GM19395 (cell line): ENCODE results near the gene TLX2.

Source experiments
- ATAC-seq: cut with Tn5 transposase; IDR thresholded peaks from one replicate; pipeline ENCODE4 v1.9.1; 2021; ENCODE audit warnings: mild to moderate bottlenecking, moderate library complexity; ENCODE audit not compliant: unreplicated experiment

Gene TLX2

DNA sequence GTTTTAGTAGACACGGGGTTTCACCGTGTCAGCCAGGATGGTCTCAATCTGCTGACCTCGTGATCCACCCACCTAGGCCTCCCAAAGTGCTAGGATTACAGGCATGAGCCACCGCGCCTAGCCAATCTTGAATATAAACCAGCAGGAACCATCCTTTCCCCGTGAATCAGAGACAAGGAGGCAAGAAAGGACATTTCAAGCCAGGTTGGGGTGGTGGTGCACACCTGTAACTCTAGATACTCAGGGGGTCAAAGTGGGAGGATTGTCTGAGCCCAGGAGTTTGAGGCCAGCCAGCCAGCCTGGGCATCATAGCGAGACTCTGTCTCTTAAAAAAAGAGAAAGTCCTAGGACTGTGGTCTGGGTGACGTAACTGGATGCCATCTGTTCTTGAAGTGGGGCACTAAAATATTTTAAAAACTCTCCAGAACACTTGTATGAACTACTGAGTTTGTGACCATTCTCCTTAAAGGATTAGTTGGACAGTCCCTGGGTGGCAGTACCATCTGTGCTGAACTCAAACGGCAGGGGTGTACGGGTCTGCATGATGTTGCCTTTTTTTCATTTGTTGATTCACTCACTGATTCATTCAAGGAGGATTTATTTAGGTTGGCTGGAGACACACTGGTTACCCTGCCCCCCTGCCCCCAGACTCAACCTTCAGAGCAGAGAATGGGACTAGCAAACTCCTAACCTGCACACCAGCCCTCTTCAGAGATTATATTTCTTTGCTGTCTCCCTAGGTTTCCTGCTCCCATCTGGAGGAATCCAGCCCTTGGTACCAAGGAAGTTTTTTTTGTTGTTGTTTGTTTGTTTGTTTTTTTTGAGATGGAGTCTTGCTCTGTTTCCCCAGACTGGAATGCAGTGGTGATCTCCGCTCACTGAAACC lies 2.9 kb upstream of the TLX2 start:
- no peak for ATAC-seq

DNA sequence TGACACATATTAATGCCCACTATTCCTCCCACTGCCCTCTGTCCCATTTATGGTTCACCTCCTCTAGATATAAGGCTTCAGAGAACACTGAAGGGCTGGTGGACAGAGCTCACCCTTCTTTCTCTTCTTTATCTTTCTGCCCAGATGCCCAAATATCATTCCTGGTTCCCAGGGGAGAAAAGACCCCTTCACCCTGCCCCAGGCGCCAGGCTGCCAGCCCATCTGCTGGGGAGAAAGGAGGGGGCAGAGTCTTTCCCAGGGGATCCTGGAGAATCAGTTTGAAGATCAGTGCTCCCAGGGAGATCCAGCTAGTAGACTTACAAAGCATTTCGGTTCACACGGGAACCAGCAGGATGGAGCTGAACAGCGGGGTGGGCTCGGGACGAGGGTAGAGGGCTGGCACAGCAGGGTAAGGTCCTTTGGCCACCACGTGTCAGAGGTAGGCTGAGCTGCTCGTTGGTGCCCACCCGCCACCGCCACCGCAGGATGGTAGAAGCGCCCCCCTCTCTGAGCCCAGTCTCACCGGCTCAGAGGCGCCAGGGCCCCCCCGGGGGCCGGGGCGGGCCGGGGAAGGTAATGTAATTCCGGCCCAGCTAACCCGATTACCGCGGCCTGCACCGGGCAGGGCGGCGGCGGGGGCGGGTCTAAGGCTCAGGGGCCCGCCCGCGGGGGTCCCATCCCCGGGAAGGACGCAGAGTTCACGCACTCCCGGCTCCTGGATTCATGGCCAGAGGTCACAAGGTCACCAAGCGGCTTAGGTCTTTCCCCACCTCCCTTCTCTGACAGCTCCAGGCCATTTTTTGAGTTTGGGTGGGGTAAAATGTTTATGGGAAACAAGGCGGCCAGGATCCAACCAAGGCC lies 1.3 kb upstream of the TLX2 start:
- ATAC-seq: no peak

DNA sequence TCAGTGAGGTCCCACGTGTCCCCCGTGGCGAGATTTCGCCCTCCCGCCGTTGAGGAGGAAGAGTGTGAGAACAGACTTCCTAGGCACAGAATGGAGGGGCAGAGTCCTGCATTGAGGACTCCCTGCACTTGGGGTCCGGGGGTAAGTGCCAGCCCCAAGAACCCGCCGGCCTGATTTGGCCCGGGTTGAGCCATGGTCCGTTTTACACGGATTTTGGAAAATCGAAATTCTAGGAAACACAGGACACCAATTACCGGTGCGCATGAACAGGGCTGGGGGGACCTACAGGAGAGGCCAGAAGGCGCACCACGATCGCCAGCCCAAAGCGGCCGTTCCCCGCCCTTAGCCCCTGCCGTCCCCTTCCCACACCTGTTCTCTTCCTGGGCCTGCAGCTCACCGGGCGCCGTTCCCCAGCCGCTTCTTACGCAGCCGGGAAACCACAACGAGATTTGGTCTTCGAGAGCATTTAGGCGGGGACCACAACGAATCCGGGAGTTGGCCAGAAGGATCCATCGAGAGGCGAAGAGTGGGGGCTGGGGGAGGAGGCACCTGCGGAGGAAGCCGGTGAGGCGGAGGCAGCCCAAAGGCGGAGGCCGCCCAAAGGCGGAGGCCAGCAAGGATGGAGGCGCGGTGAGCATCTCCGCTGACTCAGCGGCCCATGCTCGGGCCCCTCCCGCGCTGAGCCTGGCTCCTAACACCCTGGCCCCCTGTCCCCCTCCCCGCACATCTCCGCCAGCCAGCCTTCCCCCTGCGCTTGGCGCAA lies 464 bp upstream of the TLX2 start:
- no peak for ATAC-seq

DNA sequence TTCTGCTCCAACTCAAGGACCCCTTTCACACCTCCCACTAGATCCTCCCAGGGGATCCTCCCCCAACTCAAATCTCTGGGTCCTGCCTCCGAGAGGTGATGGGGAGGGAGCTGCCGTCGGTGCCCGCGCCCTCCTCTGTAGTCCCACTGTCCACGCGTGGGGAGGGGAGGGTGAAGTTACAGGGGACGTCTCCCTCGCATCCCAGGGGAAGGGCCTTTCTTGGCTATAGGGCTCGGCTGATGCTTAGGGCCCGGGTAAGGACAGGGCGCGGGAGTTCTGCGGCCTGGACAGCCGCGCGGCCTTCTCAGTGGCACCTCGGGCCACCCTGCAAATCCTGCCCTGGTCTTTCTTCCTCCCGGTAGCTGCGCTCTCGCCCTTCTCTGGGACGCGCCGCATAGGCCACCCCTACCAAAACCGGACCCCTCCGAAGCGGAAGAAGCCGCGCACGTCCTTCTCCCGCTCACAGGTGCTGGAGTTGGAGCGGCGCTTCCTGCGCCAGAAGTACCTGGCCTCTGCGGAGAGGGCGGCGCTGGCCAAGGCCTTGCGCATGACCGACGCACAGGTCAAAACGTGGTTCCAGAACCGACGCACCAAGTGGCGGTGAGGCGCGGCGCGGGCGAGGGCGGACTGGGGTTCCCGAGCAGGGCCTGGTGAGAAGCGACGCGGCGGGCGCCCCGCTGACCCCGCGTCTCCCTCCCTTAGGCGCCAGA lies 1.2 kb downstream of the TLX2 start:
- peak; percentile 7 for ATAC-seq

DNA sequence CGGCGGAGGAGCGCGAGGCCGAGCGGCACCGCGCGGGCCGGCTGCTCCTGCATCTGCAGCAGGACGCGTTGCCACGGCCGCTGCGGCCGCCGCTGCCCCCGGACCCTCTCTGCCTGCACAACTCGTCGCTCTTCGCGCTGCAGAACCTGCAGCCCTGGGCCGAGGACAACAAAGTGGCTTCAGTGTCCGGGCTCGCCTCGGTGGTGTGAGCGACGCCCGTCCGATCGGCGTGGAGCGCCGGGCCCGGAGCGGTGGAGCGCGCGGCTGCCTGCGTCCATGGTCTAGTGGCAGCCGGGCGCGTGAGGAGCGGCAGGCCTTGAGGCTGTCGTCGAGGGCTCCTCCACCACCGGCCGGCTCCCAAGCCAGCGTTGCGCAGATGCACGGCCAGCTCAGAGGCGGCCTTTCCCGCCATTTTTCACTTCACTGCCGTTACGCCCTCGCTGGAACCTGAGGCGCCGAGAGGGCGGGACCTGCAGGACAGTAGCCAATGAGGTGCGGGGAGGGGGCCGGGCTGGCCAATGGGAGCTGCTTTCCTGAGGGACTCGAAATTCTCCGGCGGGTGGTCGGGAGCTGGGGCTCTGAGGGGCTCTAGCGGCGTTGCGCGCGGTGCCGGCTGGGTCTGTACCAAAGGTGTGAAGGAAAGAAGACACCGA lies 1.9 kb downstream of the TLX2 start:
- peak; percentile 72 for ATAC-seq

DNA sequence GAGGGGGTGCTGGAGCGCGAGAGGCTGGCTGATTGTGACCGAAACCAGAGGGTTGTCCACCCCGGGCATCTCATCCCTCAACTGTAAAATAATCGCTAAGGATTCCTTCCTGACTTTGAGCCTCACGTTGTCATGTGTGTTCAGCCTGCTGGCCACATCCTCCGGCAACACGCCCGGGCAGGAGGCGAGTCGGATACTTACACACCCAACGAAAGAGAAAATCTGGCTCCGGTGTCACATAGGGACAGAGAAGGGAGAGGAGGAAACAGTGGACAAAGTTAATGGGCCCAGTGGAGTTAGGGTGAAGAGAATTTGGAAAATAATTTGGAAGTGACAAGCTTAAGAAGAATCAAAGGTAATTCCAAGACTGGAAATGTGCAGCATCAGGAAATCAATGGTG lies 2.4 kb downstream of the TLX2 start:
- ATAC-seq: no peak

DNA sequence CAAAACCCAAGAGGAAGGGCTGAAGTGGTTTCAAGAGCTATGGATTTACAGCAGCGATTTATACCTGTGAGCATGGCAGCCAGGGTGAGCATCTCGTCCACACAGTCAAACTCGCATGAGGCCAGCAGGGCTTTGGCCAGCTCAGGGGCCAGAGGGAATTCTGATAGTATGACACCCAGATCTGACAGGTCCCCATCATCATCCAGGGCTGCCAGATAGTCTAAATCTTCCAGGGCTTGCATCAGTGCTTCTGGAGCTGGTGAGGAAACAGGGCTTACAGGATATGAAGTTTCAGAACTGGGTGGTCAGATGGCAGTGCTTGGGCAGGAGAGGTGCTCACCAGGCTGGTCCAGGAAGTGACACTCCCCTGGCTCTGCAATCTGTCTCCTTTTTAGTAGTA lies 8.3 kb downstream of the TLX2 start:
- no peak for ATAC-seq

DNA sequence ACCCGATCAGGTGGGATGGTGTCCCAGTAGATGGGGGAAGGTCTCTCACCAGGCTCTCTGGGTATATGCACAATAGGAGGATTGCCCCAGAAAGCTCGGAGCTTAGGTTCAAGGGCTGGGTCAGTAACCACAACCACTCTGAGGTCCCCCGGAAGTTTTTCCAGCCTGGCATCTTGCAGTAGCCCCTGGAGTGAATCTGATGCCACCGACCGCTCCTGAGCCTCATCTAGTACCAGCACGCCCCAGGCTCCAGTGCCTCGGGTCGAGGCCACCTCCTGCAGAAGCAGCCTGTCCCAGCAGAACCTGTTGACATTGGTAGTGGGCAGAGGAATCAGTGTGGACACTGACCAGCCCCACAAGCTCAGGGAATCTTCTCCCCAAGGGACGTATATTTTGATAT lies 9.8 kb downstream of the TLX2 start:
- ATAC-seq: no peak

DNA sequence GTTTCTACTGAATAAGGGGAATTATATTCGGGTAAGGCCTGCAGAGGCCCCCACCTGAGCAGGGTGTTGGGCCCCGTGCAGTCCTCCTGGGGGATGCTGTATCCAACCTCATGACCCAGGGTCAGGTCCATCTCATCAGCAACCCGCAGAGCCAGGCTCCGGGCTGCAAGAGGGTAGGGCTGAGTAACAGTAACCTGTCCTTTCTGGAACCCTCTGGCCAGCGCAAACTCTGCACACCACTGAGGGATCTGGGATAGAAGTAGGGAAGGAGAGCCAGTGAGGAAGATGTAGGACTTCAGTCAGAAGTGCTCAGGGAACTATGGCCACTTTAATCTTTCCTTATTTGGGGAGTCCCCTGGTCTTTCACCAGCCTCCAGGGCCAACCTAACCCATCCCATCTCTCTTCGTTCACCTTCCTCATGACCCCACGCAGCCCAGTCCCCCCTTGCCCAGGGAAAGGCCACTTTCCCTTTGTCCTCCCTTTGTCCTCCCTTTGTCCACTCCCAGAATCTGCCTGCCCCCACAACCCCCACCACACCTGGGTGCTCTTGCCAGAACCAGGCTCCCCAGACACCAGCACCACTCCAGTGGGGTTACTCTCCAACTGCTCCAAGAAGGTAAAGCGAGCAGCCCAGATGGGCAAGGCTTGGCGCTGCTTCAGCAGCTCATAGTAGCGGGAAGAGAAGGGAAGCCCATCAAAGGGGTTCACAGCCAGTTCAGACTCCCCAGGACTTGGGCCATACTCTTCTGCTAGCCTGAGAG lies 10.9 kb downstream of the TLX2 start:
- ATAC-seq: no peak

DNA sequence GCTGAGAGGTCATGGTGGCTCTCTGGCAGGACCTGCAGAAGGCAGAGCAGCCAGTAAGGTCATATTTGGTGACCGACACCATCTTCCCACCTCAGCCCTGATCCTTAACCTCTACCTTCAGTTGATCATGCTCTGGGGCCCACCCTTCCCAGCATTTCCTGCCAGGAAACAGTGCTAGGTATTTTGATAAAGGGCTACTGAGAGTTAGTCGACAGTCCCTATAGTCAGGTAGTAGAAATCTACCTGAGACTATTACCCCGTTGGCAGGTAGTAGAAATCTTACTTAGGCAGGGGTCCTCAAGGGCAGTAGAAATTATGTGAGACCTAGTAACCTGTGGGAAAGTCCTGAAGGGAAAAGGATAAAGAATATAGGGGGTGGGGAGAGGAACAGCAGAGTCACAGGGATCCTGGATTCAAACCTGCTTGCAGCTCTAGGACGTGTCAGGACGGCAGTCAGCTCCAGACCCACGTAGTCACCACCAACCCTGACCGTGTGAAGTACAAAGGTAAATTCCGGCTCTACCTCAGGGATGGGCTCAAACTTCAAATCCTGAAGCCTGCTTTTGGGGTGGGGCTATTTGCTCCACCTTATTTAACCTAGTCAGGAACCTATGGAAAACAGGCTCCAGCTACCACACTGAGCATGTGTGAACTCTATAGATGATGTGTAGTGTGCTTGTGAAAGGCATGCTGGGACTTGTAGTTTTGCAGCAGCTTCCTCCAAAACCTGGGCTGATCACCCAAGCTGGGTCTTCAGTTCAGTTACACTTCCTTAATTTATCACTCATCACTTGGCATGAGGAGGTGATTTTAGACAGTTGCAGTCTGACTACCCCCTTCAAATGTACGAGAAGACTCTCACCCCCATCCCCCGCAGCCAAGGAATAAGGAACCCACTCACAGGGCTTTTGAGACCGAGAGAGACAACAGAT lies 11.7 kb downstream of the TLX2 start, which contains the start of gene DQX1:
DQX1 (minus strand) TSS at position 515 of the 932 bp plus-strand sequence; CDS start at position 13, 502 bp downstream.
- no peak for ATAC-seq

DNA sequence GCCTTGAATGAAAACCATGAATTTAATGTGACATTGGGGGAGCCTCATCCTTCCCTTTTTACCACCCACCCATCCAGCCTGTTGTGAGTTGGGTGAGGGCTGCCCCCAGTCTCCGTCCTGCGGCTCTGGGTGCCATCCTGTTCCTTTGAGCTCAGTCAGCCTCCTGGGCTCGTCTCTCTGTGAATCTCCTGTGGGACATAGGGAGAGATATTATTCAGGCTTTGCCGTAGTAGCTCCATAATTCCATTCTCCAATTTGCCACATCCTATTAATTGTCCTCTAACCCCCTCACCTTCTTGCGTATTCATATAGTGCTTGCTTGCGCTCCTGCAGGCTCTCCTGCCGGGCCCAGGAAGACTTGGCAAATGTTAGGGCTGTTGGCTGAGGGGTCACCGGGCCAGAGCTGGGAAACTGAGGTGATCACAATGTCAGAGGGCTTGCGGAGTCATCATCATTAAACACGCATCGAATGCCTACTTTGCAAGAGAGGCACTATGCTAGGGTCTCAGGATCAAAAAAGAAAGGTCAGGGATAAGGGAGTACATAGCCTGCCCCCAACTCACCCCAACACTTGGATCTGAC lies 12.5 kb downstream of the TLX2 start:
- no peak for ATAC-seq

DNA sequence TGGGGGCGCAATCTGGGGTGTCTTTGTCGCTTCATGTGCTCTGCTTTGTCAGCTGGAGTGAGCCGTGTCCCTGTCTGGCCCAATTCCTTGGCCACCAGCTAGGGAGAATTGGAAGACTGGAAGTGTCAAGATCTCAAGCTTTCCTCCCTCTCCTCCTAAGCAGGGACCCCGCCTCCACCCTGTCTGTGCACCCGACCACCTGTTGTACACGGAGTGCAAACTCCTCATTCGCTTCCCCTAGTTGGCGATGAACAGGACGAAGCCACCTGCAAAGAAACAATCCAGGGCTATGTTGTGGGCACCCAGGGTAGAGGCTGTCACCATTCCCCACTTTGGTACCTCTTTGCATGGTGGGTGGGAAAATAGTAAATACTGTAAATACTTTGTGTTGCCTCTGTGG lies 13.5 kb downstream of the TLX2 start:
- ATAC-seq: no peak

DNA sequence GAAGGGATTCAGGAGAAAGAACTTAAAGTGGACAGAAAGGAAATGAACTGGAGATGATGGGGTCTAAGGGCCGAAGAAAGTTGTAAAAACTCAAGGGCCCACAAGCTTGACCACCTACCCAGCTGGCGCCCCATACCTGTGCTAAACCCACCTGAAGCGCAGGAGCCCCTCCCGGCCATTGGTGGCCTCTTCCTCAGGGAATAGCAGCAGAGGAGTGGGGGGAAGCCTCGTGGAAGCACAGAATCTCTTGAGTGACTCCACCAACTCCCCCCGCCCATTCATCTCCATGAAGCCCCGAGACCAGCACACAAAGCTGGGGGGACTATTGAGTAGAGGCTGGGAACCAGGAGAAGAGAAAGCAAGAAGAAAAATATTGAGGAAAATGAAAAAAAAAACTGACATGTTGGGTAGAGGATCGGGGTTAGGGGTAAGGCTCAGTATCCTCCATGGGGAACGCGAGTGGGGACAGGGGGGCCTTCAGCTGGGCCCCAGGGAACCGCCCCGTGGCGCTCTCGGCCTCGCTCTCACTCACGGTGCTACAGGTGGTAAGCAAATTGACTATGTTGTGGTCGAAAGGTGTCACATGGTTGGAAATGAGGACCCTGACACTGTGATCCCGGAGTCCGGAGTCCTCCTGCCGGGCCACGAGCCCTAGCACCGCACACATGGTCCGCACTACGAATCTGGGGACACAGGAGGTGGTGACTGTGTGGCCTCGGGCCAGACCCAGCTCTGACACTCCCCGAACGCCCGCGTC lies 14.5 kb downstream of the TLX2 start:
- ATAC-seq: peak; percentile 15

DNA sequence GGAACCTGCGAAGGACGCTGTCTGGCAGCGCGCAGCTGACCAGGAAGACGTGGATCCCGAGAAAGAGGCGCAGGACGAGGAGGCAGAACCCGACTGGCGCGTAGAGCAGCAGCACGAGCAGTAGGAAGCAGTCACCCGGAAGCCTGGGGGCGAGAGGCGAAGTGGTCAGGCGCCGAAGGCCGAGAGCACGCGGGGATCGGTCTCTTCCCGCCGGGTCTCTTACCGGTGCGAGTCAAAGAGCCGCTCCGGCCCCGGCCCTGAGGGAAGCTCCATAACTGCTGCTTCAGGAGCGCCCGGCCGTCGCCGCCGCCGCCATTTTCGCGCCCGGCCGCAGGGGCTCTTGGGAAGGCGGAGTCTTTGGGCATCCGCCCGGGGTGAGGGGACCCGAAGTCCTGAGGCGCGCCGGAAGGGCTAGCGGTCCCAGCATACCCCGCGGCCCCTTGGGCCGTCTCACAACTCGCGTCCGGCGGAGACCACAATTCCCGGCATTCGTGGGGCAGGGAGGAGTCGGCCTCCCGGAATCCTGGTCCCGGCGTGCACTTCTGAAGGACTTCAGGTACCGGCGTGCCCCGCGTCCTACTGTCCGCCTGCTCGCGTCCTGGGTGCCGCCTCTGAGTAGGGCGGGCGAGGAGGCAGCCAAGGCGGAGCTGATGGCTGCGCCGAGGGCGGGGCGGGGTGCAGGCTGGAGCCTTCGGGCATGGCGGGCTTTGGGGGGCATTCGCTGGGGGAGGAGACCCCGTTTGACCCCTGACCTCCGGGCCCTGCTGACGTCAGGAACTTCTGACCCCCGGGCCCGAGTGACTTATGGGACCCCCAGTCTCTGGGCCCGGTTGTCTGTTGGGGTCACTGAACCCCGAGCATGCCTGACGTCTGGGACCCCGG lies 15.3 kb downstream of the TLX2 start, which contains the start of the genes AUP1 and HTRA2:
AUP1 (minus strand) TSS at position 350 of the 882 bp plus-strand sequence; CDS start at position 273, 77 bp downstream.
HTRA2 (plus strand) TSS at position 577 of the 882 bp plus-strand sequence; CDS start at position 651, 74 bp downstream.
- ATAC-seq: peak; percentile 82

DNA sequence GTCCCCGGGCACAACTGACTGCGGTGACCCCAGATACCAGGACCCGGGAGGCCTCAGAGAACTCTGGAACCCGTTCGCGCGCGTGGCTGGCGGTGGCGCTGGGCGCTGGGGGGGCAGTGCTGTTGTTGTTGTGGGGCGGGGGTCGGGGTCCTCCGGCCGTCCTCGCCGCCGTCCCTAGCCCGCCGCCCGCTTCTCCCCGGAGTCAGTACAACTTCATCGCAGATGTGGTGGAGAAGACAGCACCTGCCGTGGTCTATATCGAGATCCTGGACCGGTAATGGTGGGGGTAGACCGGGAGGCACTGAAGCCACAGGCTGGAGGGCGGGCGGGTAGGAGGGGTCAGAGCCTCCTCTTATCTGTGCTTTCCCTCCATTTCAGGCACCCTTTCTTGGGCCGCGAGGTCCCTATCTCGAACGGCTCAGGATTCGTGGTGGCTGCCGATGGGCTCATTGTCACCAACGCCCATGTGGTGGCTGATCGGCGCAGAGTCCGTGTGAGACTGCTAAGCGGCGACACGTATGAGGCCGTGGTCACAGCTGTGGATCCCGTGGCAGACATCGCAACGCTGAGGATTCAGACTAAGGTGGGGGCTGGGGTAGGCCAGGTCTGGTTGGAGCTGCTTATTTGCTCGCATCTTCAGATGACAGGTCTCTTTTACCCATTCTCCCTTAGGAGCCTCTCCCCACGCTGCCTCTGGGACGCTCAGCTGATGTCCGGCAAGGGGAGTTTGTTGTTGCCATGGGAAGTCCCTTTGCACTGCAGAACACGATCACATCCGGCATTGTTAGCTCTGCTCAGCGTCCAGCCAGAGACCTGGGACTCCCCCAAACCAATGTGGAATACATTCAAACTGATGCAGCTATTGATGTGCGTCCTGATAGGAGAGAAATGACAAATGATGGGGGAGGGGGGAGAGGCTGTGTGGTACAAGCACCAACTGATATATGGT lies 16.3 kb downstream of the TLX2 start:
- peak; percentile 41 for ATAC-seq
